Activated naive CD4-positive, alpha-beta T cell treated with anti-CD3 and anti-CD28 coated beads, Interleukin-2, amount 50 U/mL, for 24 hours (primary cell): ENCODE data around the gene FARP1.
A peak's percentile ranks its signal among the peaks of the same experiment; 100 is the strongest.

Experiments used
- H3K27ac Mint-ChIP-seq: one replicate; pipeline ENCODE4 v1.8.0; 2021; ENCODE audit warnings: mild to moderate bottlenecking, mixed read lengths
- H3K27me3 Mint-ChIP-seq: one replicate; pipeline ENCODE4 v1.8.0; 2021; ENCODE audit warnings: mixed read lengths
- H3K36me3 Mint-ChIP-seq: one replicate; pipeline ENCODE4 v1.8.0; 2021; ENCODE audit warnings: mixed read lengths
- H3K4me1 Mint-ChIP-seq: one replicate; pipeline ENCODE4 v1.8.0; 2021; ENCODE audit warnings: mixed read lengths
- H3K4me3 Mint-ChIP-seq: one replicate; pipeline ENCODE4 v1.8.0; 2021; ENCODE audit warnings: mild to moderate bottlenecking, mixed read lengths
- H3K9me3 Mint-ChIP-seq: one replicate; pipeline ENCODE4 v1.8.0; 2021; ENCODE audit warnings: mixed read lengths

FARP1 gene

DNA sequence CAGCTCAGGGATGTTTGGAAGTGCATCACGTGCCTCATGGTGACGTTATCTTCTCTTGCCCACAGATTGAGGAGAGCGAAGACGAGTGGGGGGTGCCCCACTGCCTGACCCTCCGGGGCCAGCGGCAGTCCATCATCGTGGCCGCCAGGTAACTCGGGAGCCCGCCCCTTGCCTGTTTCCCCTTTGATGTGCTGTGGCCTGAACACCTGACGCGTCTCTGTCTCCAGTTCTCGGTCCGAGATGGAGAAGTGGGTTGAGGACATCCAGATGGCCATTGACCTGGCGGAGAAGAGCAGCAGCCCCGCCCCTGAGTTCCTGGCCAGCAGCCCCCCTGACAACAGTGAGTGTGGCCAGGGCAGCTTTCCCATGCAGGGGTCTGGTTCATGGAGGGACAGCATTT, 297.0 kb downstream of the FARP1 start:
- Mint-ChIP-seq H3K4me1 (peaks cover 6% of the 10 kb centered on the region), H3K36me3 (no peaks in the 10 kb centered on the region), H3K27ac (peak overlapping the region; percentile 35), H3K9me3 (no peaks in the 10 kb centered on the region), H3K27me3 (no peaks in the 10 kb centered on the region), H3K4me3 (no peak overlapping the region)

GRCh38 chr13:98440390-98441055, 297.6 kb downstream of the FARP1 start:
- no peaks in the 10 kb centered on the region for H3K27me3 Mint-ChIP-seq
- H3K4me3 Mint-ChIP-seq: no peak overlapping the region
- H3K27ac Mint-ChIP-seq: no peak overlapping the region
- H3K9me3 Mint-ChIP-seq: no peaks in the 10 kb centered on the region
- H3K36me3 Mint-ChIP-seq: no peaks in the 10 kb centered on the region
- H3K4me1 Mint-ChIP-seq: peaks cover 12% of the 10 kb centered on the region

- no peak overlapping the region for H3K4me3 Mint-ChIP-seq
- no peaks in the 10 kb centered on the region for H3K9me3 Mint-ChIP-seq
- peaks cover 15% of the 10 kb centered on the region for H3K4me1 Mint-ChIP-seq
- H3K27ac Mint-ChIP-seq: no peak overlapping the region
- H3K36me3 Mint-ChIP-seq: no peaks in the 10 kb centered on the region
- H3K27me3 Mint-ChIP-seq: no peaks in the 10 kb centered on the region
Observed at GRCh38 chr13:98441056-98441676, 298.3 kb downstream of the FARP1 start.

DNA sequence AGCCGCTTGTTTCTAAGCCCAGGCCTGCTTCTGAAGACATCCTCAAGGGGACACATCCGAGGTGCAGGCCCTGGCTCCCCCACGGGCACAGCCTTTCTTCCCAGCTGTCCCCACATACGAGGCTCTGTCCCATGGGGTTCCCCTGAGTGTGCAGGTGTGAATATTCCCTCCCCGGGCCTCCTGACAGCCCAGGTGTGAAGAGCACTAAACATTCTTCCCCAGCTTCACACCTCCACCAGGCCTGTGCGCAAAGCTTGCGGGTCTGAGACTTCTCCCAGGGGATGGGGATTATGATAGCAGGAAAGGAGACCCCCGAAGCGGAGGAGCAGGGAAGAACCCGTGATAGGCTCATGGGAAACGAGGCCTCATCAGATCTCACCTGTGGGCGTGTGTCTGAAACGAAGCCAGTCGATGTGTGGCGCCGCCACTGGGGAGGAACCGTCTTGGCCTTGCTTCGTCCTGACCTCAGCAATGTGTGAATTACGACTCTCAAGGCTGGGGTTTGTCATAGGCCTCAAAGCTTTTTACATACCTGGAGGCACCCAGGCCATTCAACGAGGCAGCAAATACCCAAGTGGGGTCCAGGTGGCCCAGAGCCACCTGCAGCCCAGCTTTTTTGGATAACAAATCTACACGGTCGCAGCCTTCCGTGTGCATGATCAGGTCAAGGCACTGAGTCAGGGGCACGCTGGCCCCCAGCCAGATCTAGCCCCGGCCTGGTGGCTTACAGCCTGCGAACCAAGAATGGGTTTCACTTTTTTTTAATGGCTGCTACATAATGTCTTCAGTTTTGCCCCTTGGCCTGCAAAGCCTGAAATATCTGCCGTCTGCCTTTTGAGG, 299.7 kb downstream of the FARP1 start:
- no peak overlapping the region for H3K27ac Mint-ChIP-seq

DNA sequence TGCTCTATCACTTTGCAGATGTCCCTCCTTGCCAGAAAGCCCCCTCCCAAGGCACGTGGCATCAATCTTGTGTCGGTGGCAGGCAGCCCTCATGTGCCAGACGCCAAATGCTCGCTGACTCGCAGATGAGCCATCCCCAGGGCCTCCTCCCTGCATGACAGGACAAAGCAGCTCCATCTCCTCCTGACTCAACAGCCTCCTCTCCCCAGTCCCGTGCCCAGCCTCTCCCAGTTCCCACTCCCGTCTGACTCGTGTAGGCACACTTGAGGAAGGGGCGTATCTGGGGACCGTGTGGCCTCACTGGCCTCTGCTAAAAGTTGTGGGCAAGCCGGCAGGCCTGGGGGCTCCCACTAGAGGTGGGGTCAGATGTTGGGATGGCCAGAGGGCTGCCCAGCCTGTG, 300.4 kb downstream of the FARP1 start:
- H3K4me3 Mint-ChIP-seq: no peak overlapping the region
- H3K36me3 Mint-ChIP-seq: no peaks in the 10 kb centered on the region
- H3K9me3 Mint-ChIP-seq: no peaks in the 10 kb centered on the region
- H3K4me1 Mint-ChIP-seq: peaks cover 15% of the 10 kb centered on the region
- no peaks in the 10 kb centered on the region for H3K27me3 Mint-ChIP-seq
- no peak overlapping the region for H3K27ac Mint-ChIP-seq

More for the DNA sequence above, 299.7 kb downstream of the FARP1 start:
- Mint-ChIP-seq H3K9me3 (no peaks in the 10 kb centered on the region), H3K36me3 (no peaks in the 10 kb centered on the region), H3K4me1 (peaks cover 15% of the 10 kb centered on the region), H3K4me3 (no peak overlapping the region), H3K27me3 (no peaks in the 10 kb centered on the region)

- H3K27me3 Mint-ChIP-seq: no peaks in the 10 kb centered on the region
- H3K27ac Mint-ChIP-seq: peak overlapping the region; percentile 68
- H3K4me1 Mint-ChIP-seq: peaks cover 15% of the 10 kb centered on the region
- H3K36me3 Mint-ChIP-seq: no peaks in the 10 kb centered on the region
- H3K4me3 Mint-ChIP-seq: no peak overlapping the region
- H3K9me3 Mint-ChIP-seq: no peaks in the 10 kb centered on the region
Observed at GRCh38 chr13:98443800-98444325, 301.0 kb downstream of the FARP1 start.

DNA sequence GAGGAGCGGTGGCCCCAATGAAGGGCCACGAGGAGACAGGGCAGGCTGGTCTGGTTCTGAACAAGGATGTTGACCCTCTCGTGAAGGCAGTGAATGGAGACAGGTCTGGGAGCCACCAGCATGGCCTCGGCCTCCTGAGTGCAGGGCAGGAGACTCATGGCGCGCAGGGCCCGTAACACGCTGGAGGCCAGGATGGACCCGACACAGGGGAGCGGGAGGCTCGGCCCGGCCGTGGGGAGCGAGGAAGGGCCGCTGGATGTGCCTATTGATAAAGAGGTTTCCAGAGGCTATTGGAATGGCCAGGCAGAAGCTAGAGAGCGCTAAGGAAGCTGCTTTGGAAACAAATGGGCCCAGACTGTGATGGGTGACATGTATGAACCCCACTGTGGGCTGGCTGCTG, 301.5 kb downstream of the FARP1 start:
- H3K4me3 Mint-ChIP-seq: no peak overlapping the region
- peak overlapping the region; percentile 68 for H3K27ac Mint-ChIP-seq
- no peaks in the 10 kb centered on the region for H3K9me3 Mint-ChIP-seq
- H3K36me3 Mint-ChIP-seq: no peaks in the 10 kb centered on the region
- peaks cover 15% of the 10 kb centered on the region for H3K4me1 Mint-ChIP-seq
- H3K27me3 Mint-ChIP-seq: no peaks in the 10 kb centered on the region

GRCh38 chr13:98445340-98446233, 302.7 kb downstream of the FARP1 start:
- H3K4me3 Mint-ChIP-seq: peak overlapping the region; percentile 5
- no peaks in the 10 kb centered on the region for H3K36me3 Mint-ChIP-seq
- H3K9me3 Mint-ChIP-seq: no peaks in the 10 kb centered on the region
- H3K27me3 Mint-ChIP-seq: no peaks in the 10 kb centered on the region
- peaks cover 20% of the 10 kb centered on the region for H3K4me1 Mint-ChIP-seq
- peak overlapping the region; percentile 77 for H3K27ac Mint-ChIP-seq

GRCh38 chr13:98446234-98446621, 303.3 kb downstream of the FARP1 start:
- Mint-ChIP-seq H3K4me1 (peaks cover 26% of the 10 kb centered on the region), H3K36me3 (no peaks in the 10 kb centered on the region)

GRCh38 chr13:98447130-98447529, 304.2 kb downstream of the FARP1 start:
- Mint-ChIP-seq H3K4me1 (peaks cover 35% of the 10 kb centered on the region), H3K27ac (no peak overlapping the region), H3K4me3 (no peak overlapping the region), H3K9me3 (no peaks in the 10 kb centered on the region), H3K27me3 (no peaks in the 10 kb centered on the region), H3K36me3 (no peaks in the 10 kb centered on the region)

More at GRCh38 chr13:98446234-98446621, 303.3 kb downstream of the FARP1 start:
- Mint-ChIP-seq H3K4me3 (no peak overlapping the region), H3K27me3 (no peaks in the 10 kb centered on the region), H3K9me3 (no peaks in the 10 kb centered on the region), H3K27ac (peak overlapping the region; percentile 77)

DNA sequence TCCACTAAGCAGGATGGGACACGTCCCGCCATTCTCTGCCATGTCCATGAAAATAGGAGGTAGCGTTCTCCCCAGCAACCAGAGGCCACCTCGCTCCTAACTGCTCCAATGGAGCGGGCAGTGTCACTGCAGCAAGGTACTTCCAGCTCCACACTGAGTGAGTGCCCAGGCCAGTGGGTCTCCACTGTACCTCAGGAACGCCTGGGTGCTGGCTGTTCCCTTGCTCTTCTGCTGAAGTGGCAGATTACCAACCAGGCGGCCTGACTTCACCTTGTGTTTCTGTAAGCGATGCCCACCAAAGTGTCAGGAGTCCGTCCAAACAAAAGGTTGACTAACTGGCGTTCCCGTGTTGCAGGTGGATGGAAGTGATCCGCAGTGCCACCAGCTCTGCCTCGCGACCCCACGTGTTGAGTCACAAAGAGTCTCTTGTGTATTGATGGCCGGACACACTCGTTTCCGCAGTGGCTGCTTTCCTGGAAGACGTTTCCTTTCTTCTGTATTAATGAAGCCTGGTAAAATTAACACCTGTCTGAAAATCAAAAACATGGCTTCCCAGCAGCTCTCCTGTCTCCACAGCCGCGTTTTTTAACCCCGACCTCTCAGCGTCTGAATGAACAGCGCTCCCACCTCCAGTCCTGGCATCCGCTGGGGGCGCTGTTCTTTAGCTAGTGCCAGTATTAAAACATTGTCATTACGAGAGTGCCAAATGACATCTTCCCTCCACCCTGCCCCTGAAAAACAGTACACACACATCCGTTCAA, 305.2 kb downstream of the FARP1 start:
- Mint-ChIP-seq H3K4me3 (no peak overlapping the region), H3K9me3 (no peaks in the 10 kb centered on the region), H3K27me3 (no peaks in the 10 kb centered on the region), H3K27ac (no peak overlapping the region), H3K36me3 (peaks cover 2% of the 10 kb centered on the region), H3K4me1 (peaks cover 40% of the 10 kb centered on the region)

DNA sequence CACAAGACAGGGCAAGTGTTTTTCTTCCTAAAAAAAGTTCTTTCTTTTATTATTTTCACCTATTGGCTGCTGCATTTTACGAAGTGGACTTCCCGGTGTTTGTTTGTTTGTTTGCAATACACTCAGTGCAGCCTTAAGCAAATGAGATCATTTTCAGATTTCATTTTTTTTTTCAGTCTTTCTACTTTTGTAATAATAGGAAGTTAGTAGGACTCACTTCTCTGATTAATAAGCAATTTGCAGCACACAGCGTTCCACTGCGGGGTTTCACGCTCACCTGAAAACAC, 305.7 kb downstream of the FARP1 start:
- Mint-ChIP-seq H3K36me3 (peaks cover 2% of the 10 kb centered on the region), H3K4me1 (peaks cover 40% of the 10 kb centered on the region), H3K27me3 (no peaks in the 10 kb centered on the region), H3K27ac (peak overlapping the region; percentile 49), H3K9me3 (no peaks in the 10 kb centered on the region), H3K4me3 (no peak overlapping the region)

DNA sequence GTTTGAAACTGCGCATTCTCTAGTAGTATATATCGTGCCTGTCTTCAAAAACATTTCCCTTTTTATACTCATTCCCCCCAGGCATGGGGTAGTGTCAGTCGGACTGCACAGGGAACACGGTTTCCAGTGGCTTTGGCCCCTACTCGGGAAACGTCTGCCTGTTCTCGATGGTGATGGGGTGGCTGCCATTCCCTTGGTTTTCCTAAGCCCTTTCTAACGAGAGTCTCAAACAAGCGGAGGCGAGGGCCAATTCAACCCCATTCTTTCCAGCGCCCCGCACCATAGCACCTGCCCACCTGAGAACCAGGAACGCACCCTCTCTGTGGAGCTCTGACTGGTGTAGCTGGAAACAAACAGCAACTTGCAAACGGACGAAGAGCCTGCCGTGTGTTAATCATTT, 306.4 kb downstream of the FARP1 start:
- Mint-ChIP-seq H3K9me3 (no peaks in the 10 kb centered on the region), H3K27me3 (no peaks in the 10 kb centered on the region), H3K27ac (peak overlapping the region; percentile 77), H3K4me3 (no peak overlapping the region), H3K4me1 (peaks cover 36% of the 10 kb centered on the region), H3K36me3 (peaks cover 2% of the 10 kb centered on the region)

DNA sequence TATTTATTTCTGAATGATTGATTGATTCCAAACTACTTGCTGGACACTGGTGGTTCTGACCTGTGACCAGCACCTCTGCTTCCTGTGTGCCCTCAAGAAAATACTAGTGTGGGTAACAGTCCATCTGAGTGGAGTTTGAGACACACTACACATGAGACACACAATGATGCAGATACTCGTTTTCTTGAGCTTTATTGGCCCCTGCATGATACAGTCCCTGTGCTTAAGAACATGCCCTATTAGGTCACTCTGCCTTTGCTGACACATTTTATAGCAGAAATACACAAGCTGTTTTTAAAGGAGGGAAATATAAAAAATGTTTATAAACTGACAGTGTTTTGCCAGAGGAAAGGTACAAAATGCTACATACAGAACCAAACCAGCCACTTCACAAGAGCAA, 307.1 kb downstream of the FARP1 start:
- Mint-ChIP-seq H3K36me3 (peaks cover 3% of the 10 kb centered on the region), H3K27ac (peak overlapping the region; percentile 77), H3K4me3 (no peak overlapping the region), H3K9me3 (no peaks in the 10 kb centered on the region), H3K4me1 (peaks cover 32% of the 10 kb centered on the region), H3K27me3 (no peaks in the 10 kb centered on the region)
